Uterus (tissue), 2 donors: ENCODE results near the gene MSMO1.

Experiments
- POLR2A ChIP-seq, 2 donors: fragments of 450-650 bp; IDR thresholded peaks; one replicate each; pipeline ENCODE4 v1.6.1; 2016; ENCODE audit warnings: antibody characterized with exemption in 2 of 2, mild to moderate bottlenecking in 1 of 2, moderate library complexity in 1 of 2
- TF ChIP-seq, protein P1 (sequence below), 4 experiments: fragments of 200-600 bp in 2 of 4; fragments of 450-650 bp in 2 of 4; sonication (generic) in 2 of 4; IDR thresholded peaks; one replicate each; pipeline ENCODE4 v1.5.1; 2016 to 2019; ENCODE audit warnings: antibody characterized with exemption in 4 of 4, mild to moderate bottlenecking in 2 of 4, moderate library complexity in 1 of 4

DNA sequence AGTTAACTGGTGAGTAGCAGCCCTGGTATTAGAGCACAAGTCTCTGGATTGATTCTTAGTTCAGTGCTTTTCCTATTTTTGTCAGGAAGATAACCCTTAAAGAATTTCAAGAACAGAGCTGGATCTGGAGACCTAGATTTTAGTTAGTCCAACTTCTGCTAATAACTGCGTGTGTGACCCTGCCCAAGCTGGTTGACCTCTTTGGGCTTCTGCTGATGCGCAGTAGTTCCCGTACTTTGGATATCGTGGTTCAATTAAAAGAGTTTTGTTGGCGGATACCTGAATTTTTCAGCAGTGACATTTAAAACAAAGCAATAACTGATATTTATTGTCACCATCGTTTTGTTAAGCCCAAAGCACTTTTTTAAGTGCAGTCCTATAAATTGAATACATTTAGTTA, 9.3 kb downstream of the MSMO1 start:
- TF ChIP-seq, protein P1, sequence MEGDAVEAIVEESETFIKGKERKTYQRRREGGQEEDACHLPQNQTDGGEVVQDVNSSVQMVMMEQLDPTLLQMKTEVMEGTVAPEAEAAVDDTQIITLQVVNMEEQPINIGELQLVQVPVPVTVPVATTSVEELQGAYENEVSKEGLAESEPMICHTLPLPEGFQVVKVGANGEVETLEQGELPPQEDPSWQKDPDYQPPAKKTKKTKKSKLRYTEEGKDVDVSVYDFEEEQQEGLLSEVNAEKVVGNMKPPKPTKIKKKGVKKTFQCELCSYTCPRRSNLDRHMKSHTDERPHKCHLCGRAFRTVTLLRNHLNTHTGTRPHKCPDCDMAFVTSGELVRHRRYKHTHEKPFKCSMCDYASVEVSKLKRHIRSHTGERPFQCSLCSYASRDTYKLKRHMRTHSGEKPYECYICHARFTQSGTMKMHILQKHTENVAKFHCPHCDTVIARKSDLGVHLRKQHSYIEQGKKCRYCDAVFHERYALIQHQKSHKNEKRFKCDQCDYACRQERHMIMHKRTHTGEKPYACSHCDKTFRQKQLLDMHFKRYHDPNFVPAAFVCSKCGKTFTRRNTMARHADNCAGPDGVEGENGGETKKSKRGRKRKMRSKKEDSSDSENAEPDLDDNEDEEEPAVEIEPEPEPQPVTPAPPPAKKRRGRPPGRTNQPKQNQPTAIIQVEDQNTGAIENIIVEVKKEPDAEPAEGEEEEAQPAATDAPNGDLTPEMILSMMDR (IDR thresholded peaks at IDR 0.05): no peak
- TF ChIP-seq POLR2A (IDR thresholded peaks at IDR 0.05): no peak
